Activated T-helper 9 cell treated with anti-CD3 and anti-CD28 coated beads, Interleukin-2, amount 50 U/mL, for 16 hours (primary cell): ENCODE data around the gene RAPGEF1.
"Not testable (repeated sequence)": the region's sequence is repeated elsewhere in the genome, so short reads cannot be mapped to it uniquely, and the experiment has no call there.

Source experiments
- DNase-seq: peaks from one replicate; pipeline ENCODE4 v3.0.0-alpha.2; 2020; ENCODE audit warnings: low read depth

Gene RAPGEF1

GRCh38 chr9:131739959-131740648 lies at the start of gene RAPGEF1:
Gene RAPGEF1, minus strand, starts transcription at chr9:131740076. Its CDS starts 246 bp downstream, at chr9:131739830.
- DNase-seq = peak; percentile 80

DNA sequence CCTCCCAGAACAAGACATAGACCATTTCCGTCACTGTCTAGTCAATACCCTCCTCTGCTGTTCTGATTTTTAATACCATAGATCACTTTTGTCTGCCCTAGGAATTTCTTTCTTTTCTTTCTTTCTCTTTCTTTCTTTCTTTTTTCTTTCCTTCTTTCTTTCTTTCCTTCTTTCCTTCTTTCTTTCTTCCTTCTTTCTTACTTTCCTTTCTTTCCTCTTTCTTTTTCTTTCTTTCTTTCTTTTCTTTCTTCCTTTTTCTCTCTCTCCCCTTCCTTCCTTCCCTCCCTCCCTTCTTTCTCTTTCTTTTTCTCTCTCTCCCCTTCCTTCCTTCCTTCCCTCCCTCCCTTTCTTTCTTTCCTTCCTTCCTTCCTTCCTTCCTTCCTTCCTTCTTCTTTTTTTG lies 49.0 kb upstream of the RAPGEF1 start:
- no peak for DNase-seq

DNA sequence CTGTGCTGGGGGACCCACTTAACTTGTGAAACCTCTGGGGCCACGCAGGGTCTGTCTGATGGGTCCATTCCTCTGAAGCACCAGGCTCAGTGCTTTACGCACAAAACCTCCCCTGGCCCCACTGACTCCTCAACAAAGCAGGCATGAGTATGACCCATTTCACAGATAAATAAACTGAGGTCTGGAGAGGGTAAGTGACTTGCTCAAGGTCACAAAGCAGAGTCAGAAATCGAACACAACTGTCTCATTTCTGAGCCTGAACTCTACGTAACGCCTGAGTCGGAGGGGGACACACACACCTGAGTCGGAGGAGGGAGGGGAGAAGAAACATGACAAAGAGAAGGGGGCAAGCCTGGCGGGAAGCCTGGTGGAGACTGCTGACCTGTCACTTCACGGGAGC lies 48.0 kb upstream of the RAPGEF1 start:
- DNase-seq = no peak

DNA sequence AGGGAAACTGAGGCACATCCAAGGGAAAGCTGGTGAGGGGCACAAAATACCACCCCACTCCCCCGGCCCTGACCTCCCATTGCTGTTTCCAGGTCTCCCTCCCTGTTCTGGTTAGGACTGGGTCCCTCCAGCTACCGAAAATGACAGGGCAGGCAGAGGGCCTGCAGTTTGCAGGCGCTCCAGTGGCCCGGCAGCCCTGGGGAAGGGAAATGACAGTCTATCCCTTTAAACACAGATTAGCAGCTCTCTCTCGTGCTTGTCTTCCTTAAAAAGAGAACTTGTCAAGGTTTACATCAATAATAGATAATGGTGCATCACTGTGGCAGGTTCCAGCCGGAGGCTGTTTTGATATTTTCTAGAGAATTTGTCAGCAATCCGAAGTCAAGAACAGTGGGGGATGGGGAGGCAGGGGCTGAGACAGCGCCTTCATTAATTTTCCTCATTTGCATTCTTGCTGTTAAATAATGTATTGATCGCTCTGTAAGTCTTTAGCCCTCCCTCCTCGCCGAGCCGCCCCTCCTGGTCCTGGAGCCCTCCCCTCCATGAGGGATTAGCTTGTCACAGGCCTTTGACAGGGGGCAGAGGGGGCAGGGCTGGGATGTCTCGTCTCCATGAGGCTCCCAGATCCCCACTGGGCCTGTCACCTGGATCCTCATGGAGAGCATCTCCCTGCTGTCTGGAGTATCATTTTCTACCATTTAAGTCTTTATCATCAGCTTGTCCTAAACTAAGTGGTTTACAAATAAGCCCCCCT lies 45.0 kb upstream of the RAPGEF1 start:
- no peak for DNase-seq

- DNase-seq = no peak
Observed at GRCh38 chr9:131781069-131781468, 41.2 kb upstream of the RAPGEF1 start.

GRCh38 chr9:131776473-131776872 lies 36.6 kb upstream of the RAPGEF1 start:
- no peak for DNase-seq

DNA sequence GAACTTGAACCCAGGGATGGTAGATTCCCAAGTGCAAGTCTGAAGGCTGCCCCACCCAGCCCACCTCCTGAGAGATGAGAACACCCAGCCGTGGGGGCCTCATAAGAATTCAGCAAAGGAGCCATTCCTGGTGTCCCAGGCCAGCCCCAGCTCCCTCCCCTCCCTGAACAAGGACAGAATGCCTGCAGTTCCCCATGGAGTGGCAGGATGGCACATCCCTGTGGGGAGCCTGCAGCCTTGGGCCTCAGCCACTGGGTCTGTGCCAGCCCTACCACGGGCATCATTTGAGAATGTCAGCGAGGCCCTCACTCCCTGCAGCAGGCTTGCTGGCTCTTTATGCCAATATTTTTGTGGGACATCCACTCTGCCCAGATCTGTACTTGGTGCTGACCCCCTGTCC lies 36.2 kb upstream of the RAPGEF1 start:
- no peak for DNase-seq

DNA sequence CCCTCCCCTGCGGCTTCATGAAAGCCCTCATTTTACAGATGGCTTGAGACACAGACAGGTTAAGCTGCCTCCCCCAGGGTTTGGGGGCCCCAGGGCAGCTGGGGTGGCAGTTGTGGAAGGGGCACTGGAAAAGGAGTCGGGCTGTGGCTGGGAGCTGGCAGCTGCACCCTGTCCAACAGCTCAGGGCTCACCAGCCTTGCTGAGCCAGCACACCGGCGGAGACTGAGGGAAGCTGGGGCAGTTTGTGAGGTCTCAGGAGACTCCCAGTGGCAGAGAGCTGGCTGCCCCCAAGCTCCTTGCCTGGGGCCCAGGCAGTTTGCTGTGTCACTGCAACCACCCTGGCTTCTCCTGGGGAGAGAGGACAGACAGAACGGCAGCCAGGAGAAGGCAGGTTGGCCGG lies 34.8 kb upstream of the RAPGEF1 start:
- no peak for DNase-seq

GRCh38 chr9:131773911-131774379 lies 34.1 kb upstream of the RAPGEF1 start:
- DNase-seq = no peak

- no peak for DNase-seq
Observed at GRCh38 chr9:131772940-131773339, 33.1 kb upstream of the RAPGEF1 start.

DNA sequence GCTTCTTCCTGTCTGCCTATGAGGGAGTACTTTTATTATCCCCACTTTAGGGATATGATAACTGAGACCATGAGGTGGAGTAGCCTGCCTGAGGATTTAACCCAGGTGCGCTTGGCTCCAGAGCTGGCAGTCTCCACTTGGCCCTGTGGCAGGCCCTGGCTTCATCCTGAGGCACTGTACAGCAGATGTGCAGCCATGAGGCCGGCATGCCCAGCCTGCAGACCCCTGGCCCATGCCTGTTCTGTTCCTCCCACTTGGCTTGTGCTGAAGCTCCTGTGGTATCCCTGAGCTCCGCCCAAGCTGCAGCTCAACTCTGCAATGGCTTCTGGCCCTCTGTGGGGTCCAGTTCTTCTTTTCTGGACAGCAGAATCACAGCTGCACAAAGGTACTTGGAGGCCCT lies 31.8 kb upstream of the RAPGEF1 start:
- DNase-seq = no peak

- no peak for DNase-seq
Observed at GRCh38 chr9:131769361-131769760, 29.5 kb upstream of the RAPGEF1 start.

- no peak for DNase-seq
Observed at GRCh38 chr9:131764568-131764967, 24.7 kb upstream of the RAPGEF1 start.

DNA sequence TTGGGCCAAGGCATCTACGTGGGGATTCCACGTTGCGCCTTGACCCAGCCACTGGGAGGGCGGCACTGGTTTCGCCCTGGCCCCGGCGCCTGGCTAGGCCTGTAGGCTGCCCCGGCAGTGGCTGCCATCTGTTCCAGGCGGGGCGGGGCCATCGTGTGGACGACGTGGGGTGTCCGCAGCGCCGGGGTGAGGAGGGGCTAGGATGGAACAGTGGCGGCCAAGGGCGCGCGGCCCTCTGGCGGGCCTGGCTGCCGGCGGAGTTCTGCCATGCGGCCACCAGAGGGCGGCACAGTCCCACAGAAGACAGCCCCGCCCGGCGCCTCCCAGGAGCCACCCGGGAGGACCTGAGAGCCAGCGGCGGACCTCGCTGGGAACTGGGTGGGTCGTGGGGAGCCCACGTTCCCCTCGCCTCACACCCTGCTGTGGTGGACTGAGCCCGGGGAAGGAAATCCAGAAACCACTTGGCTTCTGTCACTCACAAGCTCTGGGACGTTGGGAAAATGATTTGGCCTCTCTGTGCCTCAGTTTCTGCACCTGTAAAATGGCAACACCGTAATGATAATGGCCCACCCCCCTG lies 22.6 kb upstream of the RAPGEF1 start:
- peak; percentile 68 for DNase-seq

- no peak for DNase-seq
Observed at GRCh38 chr9:131759017-131759647, 19.3 kb upstream of the RAPGEF1 start.

DNA sequence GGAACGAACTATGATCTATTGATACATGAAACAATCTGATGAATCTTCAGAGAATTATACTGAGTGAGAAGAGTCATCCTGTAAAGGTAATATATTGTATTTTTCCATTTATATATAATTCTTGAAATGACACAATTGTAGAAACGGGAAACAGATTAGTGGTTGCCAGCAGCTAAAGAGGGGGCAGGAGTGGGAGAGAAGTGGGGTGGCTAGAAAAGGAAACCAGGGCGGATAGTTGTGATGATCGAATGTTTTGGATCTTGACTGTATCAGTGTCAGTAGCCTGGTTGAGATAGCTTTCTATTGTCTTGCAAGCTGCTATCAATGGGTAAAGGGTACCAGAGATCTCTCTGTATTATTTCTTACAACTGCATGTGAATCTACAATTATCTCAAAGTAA lies 17.7 kb upstream of the RAPGEF1 start:
- no peak for DNase-seq

DNA sequence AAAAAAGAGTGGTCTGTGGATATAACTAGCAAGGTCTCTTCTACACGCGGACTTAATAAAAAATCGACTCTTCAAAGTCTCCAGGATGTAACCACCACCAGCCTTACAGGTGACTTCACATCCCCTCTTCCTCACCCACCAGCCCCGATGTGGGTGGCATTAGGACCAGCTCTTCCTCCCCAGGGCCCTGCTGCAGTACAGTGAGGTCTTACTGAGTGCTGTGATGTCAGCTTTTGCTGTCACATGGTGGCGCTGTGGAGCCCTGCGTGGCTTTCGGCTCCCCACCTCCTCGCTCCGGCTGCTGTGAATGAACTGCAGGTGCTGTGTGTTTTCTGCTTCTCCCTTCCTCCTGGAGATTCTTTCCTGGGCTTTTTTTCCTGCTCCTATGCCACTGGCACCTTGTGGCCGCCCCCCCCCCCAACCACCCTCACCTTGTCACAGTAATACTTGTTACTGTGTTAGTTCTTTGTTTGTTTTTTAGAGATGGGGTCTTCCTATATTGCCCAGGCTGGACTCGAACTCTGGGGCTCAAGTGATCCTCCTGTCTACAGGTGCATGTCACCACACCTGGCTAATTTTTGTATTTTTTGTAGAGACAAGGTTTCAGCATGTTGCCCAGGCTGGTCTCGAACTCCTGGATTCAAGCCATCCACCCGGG lies 15.8 kb upstream of the RAPGEF1 start:
- peak; percentile 75 for DNase-seq

GRCh38 chr9:131754846-131755245 lies 15.0 kb upstream of the RAPGEF1 start:
- no peak for DNase-seq

- DNase-seq = not testable (repeated sequence)
Observed at GRCh38 chr9:131753751-131754150, 13.9 kb upstream of the RAPGEF1 start.

DNA sequence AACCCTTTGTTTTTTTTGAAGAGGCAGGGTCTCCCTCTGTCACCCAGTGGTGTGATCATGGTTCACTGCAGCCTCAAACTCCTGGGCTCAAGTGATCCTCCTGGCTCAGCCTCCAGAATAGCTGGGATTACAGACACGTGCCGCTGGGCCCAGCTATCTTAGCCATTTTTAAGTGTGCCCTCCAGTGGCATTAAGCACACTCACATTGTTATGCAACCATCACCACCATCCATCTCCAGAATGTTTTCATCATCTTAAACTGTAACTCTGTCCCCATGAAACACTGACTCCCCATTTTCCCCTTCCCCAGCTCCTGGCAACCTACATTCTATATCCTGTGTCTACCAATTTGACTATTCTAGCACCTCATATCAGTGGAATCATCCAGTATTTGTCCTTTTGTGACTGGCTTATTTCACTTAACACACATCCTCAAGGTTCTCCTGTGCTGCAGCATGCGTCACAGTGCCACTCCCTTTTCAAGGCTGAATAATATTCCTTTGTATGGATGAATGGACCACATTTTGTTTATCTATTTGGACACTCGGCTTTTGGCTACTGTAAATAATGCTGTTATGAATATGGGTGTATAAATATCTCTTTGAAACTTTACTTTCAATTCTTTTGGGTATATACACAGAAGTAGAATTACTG lies 12.5 kb upstream of the RAPGEF1 start:
- no peak for DNase-seq

GRCh38 chr9:131748411-131748955 lies 8.6 kb upstream of the RAPGEF1 start:
- no peak for DNase-seq
